ENCODE results near the gene RXRA.

RXRA gene

GRCh38 chr9:134296301-134297082 lies 29.8 kb upstream of the RXRA start:
- Histone ChIP-seq H3K4me3 (ENCODE audit: low read depth, low read length, poor library complexity, severe bottlenecking) (no peak overlapping the region), H3K36me3 (ENCODE audit: insufficient read depth, low read length) (no peaks in the 10 kb centered on the region), H3K4me1 (ENCODE audit: insufficient read depth, low read length, severe bottlenecking) (peaks cover 30% of the 10 kb centered on the region), H3K9me2 (ENCODE audit: low read depth, low read length) (no peaks in the 10 kb centered on the region), H3K79me2 (ENCODE audit: insufficient read depth, low read length) (no peaks in the 10 kb centered on the region), H2AFZ (ENCODE audit: low read length) (no peak overlapping the region), H3K4me2 (ENCODE audit: low read length) (no peak overlapping the region), H3K27me3 (ENCODE audit: insufficient read depth, low read length) (no peaks in the 10 kb centered on the region; the same call in 1 of the 2 replicates), H3K9ac (ENCODE audit: low read length) (no peak overlapping the region), H3F3A (ENCODE audit: insufficient read depth, low read length) (no peaks in the 10 kb centered on the region), H4K20me1 (ENCODE audit: insufficient read depth, low read length) (no peaks in the 10 kb centered on the region), H3K27ac (ENCODE audit: low read depth, low read length, poor library complexity, severe bottlenecking) (no peak overlapping the region), H3K9me3 (ENCODE audit: low read length) (no peaks in the 10 kb centered on the region)
- TF ChIP-seq EZH2 (IDR thresholded peaks at IDR 0.05; ENCODE audit: borderline replicate concordance, low read length) = no peak
- TF ChIP-seq CTCF (IDR thresholded peaks at IDR 0.05; ENCODE audit: low read length) = no peak

GRCh38 chr9:134297083-134297410 lies 29.2 kb upstream of the RXRA start:
- Histone ChIP-seq H3K4me3 (ENCODE audit: low read depth, low read length, poor library complexity, severe bottlenecking) (no peak overlapping the region), H3K79me2 (ENCODE audit: insufficient read depth, low read length) (no peaks in the 10 kb centered on the region), H3K9me2 (ENCODE audit: low read depth, low read length) (no peaks in the 10 kb centered on the region), H3K27me3 (ENCODE audit: insufficient read depth, low read length) (no peaks in the 10 kb centered on the region; the same call in 1 of the 2 replicates), H3K9me3 (ENCODE audit: low read length) (no peaks in the 10 kb centered on the region), H4K20me1 (ENCODE audit: insufficient read depth, low read length) (no peaks in the 10 kb centered on the region), H3K4me1 (ENCODE audit: insufficient read depth, low read length, severe bottlenecking) (peaks cover 25% of the 10 kb centered on the region), H3K27ac (ENCODE audit: low read depth, low read length, poor library complexity, severe bottlenecking) (no peak overlapping the region), H3K4me2 (ENCODE audit: low read length) (no peak overlapping the region), H2AFZ (ENCODE audit: low read length) (no peak overlapping the region), H3K36me3 (ENCODE audit: insufficient read depth, low read length) (no peaks in the 10 kb centered on the region), H3F3A (ENCODE audit: insufficient read depth, low read length) (no peaks in the 10 kb centered on the region), H3K9ac (ENCODE audit: low read length) (no peak overlapping the region)
- no peak for TF ChIP-seq CTCF (IDR thresholded peaks at IDR 0.05; ENCODE audit: low read length)
- TF ChIP-seq EZH2 (IDR thresholded peaks at IDR 0.05; ENCODE audit: borderline replicate concordance, low read length) = no peak

GRCh38 chr9:134297576-134297975 lies 28.7 kb upstream of the RXRA start:
- H3F3A ChIP-seq (ENCODE audit: insufficient read depth, low read length) = no peaks in the 10 kb centered on the region
- no peaks in the 10 kb centered on the region for H4K20me1 ChIP-seq (ENCODE audit: insufficient read depth, low read length)
- no peaks in the 10 kb centered on the region for H3K36me3 ChIP-seq (ENCODE audit: insufficient read depth, low read length)
- H2AFZ ChIP-seq (ENCODE audit: low read length) = no peak overlapping the region
- no peaks in the 10 kb centered on the region for H3K79me2 ChIP-seq (ENCODE audit: insufficient read depth, low read length)
- no peaks in the 10 kb centered on the region for H3K9me2 ChIP-seq (ENCODE audit: low read depth, low read length)
- H3K4me2 ChIP-seq (ENCODE audit: low read length) = no peak overlapping the region
- TF ChIP-seq CTCF (IDR thresholded peaks at IDR 0.05; ENCODE audit: low read length) (no peak), EZH2 (IDR thresholded peaks at IDR 0.05; ENCODE audit: borderline replicate concordance, low read length) (no peak)
- H3K27ac ChIP-seq (ENCODE audit: low read depth, low read length, poor library complexity, severe bottlenecking) = no peak overlapping the region
- no peak overlapping the region for H3K9ac ChIP-seq (ENCODE audit: low read length)
- no peaks in the 10 kb centered on the region for H3K9me3 ChIP-seq (ENCODE audit: low read length)
- H3K27me3 ChIP-seq (ENCODE audit: insufficient read depth, low read length) = no peaks in the 10 kb centered on the region; the same call in 1 of the 2 replicates
- peaks cover 19% of the 10 kb centered on the region for H3K4me1 ChIP-seq (ENCODE audit: insufficient read depth, low read length, severe bottlenecking)
- no peak overlapping the region for H3K4me3 ChIP-seq (ENCODE audit: low read depth, low read length, poor library complexity, severe bottlenecking)
